ENCODE results near the gene HOXA4. TPM values are rescaled to one million over a fixed set of nuclear protein-coding genes. Genes with fewer than 3 reads are reported as not detected.
A peak's percentile ranks its signal among the peaks of the same experiment; 100 is the strongest.

Gene HOXA4
- total and polyA plus RNA-seq, 7 donors, result 1.8 to 4.8 (median 2.9) TPM; not detected in 1

- intact Hi-C loops (cut with DNase I), result loop anchor here (2.0 to 5.0 kb wide), 2 partner anchors 15 to 1293 kb away; partner anchors contain the start of gene HOXA9
- H3K27me3 ChIP-seq, result no peaks in the 10 kb centered on the region
- 7 to 18% methylated on average over 13 of the region's 13 CpGs for WGBS, 2 donors
- TF ChIP-seq POLR2A (IDR thresholded peaks at IDR 0.05) (no peak), POLR2AphosphoS5 (IDR thresholded peaks at IDR 0.05) (no peak), CTCF (IDR thresholded peaks at IDR 0.05) (no peak), EP300 (IDR thresholded peaks at IDR 0.05) (no peak)
- peak overlapping the region in 3 of 4 donors; percentile 91 to 96 (median 95) for H3K27ac ChIP-seq
- H3K4me1 ChIP-seq, result peaks cover 0 to 68% (median 51%) of the 10 kb centered on the region in 4 donors
- peak; percentile 74 for DNase-seq
- H3K36me3 ChIP-seq, result peaks cover 6 to 9% (median 7%) of the 10 kb centered on the region in 4 donors
- H3K9me3 ChIP-seq, result no peaks in the 10 kb centered on the region
- peak overlapping the region; percentile 64 to 73 (median 68) for H3K4me3 ChIP-seq
Measured at GRCh38 chr7:27149842-27150567, 19.4 kb upstream of the HOXA4 start.

- H3K27ac ChIP-seq, result peak overlapping the region in 3 of 4 donors; percentile 91 to 96 (median 95)
- peaks cover 0 to 59% (median 46%) of the 10 kb centered on the region in 4 donors for H3K4me1 ChIP-seq
- H3K4me3 ChIP-seq, result peak overlapping the region; percentile 6 to 73 (median 66)
- H3K36me3 ChIP-seq, result peaks cover 15 to 19% (median 15%) of the 10 kb centered on the region in 4 donors
- TF ChIP-seq POLR2A (IDR thresholded peaks at IDR 0.05), result no peak
- no peak for TF ChIP-seq EP300 (IDR thresholded peaks at IDR 0.05)
- no peak for TF ChIP-seq CTCF (IDR thresholded peaks at IDR 0.05)
- no peak for TF ChIP-seq POLR2AphosphoS5 (IDR thresholded peaks at IDR 0.05)
- intact Hi-C loops (cut with DNase I), result no loop called here
- peak; percentile 65 for DNase-seq
- no peaks in the 10 kb centered on the region for H3K27me3 ChIP-seq
- no peaks in the 10 kb centered on the region for H3K9me3 ChIP-seq
- 8 to 17% methylated on average over 30 of the region's 30 CpGs for WGBS, 2 donors
Measured at GRCh38 chr7:27148756-27149641, 18.4 kb upstream of the HOXA4 start.

GRCh38 chr7:27148031-27148755 is 17.6 kb upstream of the HOXA4 start:
- Histone ChIP-seq H3K9me3 (no peaks in the 10 kb centered on the region), H3K36me3 (peaks cover 15 to 22% (median 17%) of the 10 kb centered on the region in 4 donors), H3K4me3 (peak overlapping the region; percentile 33 to 73 (median 66)), H3K27ac (peak overlapping the region in 3 of 4 donors; percentile 91 to 96 (median 95)), H3K27me3 (no peaks in the 10 kb centered on the region), H3K4me1 (peaks cover 0 to 66% (median 48%) of the 10 kb centered on the region in 4 donors)
- TF ChIP-seq EP300 (IDR thresholded peaks at IDR 0.05), result no peak
- TF ChIP-seq POLR2AphosphoS5 (IDR thresholded peaks at IDR 0.05), result peak in 2 of 4 donors; percentile 8 to 17
- peak in 1 of 2 donors; percentile 61 for TF ChIP-seq POLR2A (IDR thresholded peaks at IDR 0.05)
- 3 to 9% methylated on average over 28 of the region's 28 CpGs for WGBS, 2 donors
- intact Hi-C loops (cut with DNase I), result no loop called here
- peak; percentile 75 for DNase-seq

- Histone ChIP-seq H3K27me3 (no peaks in the 10 kb centered on the region), H3K4me1 (peaks cover 0 to 64% (median 43%) of the 10 kb centered on the region in 4 donors)
- peak; percentile 89 for DNase-seq
Measured at GRCh38 chr7:27147199-27148030, 16.9 kb upstream of the HOXA4 start, which contains the start of gene HOXA6. HOXA6 (minus strand) TSS chr7:27147774; CDS start chr7:27147749, 25 bp downstream.

More at GRCh38 chr7:27147199-27148030, 16.9 kb upstream of the HOXA4 start, which contains the start of gene HOXA6:
- Histone ChIP-seq H3K36me3 (peaks cover 15 to 22% (median 17%) of the 10 kb centered on the region in 4 donors), H3K27ac (peak within 1 kb of the TSS in 3 of 4 donors; percentile 91 to 96 (median 95)), H3K9me3 (no peaks in the 10 kb centered on the region), H3K4me3 (peak within 1 kb of the TSS; percentile 33 to 73 (median 66))
- intact Hi-C loops (cut with DNase I), result no loop called here
- 5 to 14% methylated on average over 63 of the region's 63 CpGs for WGBS, 2 donors
- TF ChIP-seq POLR2AphosphoS5 (IDR thresholded peaks at IDR 0.05) (no peak), EP300 (IDR thresholded peaks at IDR 0.05) (no peak), POLR2A (IDR thresholded peaks at IDR 0.05) (no peak), CTCF (IDR thresholded peaks at IDR 0.05) (no peak)
